Activated T-cell treated with anti-CD3 and anti-CD28 coated beads for 4 hours (primary cell): ENCODE measurements around the gene RPL7A.

ENCODE experiments used
- DNase-seq: peaks from one replicate; pipeline ENCODE4 v3.0.0-alpha.2; 2020

The RPL7A gene

DNA sequence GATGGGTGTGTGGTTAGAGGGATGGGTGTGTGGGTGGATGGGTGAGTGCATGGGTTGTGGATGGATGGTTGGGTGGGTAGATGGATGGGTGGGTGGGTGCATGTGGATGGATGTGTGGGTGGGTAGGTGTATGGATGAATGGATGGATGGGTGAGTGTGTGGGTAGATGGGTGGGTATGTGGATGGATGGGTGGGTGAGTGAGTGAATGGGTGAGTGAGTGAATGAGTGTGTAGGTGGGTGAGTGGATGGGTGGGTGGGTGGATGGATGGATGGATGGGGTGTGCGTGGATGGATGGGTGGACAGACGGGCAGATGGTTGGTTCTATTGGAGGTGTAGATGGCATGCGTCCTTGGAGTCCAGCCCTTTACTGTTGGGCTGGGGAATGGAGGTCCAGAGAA is 45.4 kb downstream of the RPL7A start:
- DNase-seq = no peak

DNA sequence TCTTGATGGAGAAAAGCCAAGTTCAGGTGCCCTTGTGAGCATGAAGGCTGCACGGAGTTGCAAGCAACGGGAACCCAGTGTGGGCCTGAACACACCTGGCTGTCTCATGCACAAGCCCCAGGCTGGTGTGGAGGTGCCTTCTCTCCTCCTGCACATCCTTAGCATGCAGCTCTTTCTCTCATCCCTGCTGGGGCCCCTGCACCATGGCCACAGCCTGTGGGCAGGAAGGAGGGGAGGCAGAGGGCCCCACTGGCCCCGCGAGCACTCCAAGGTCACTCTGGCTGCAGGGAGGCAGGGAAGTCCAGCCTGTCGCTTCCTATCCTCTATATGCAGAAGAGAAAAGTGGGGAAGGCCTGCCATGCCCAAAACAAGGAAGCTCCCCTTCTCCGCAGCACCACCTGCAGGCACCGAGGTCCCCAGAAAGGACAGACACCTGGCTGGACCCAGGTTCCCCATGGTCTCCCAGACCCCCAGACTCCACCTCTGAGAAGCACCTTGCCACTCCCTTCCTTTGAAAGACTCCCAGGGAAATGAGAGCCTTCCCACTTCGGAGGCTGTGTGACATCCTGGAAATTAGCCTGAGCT is 46.8 kb downstream of the RPL7A start:
- no peak for DNase-seq

DNA sequence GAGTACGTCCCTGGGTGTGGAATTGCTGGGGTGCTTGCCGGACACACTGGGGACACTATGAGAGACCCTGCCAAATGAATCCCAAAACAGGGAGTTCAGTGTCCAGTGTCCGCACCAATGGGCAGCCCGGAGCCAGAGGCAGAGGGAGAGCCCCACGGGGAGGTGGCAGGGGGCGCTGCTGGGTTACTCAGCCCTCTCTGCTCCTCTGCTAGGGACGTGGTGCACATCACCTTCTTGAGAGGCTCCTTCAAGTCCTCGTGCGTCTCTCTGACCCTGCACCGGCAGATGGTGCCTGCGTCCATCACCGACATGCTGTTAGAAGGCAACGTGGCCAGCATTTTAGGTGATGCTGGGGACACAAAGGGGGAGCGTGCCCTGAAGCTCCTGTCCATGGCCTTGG is 48.9 kb downstream of the RPL7A start:
- no peak for DNase-seq

GRCh38 chr9:133397370-133397769 is 49.4 kb downstream of the RPL7A start:
- DNase-seq = no peak

GRCh38 chr9:133397895-133398294 is 49.9 kb downstream of the RPL7A start:
- no peak for DNase-seq

DNA sequence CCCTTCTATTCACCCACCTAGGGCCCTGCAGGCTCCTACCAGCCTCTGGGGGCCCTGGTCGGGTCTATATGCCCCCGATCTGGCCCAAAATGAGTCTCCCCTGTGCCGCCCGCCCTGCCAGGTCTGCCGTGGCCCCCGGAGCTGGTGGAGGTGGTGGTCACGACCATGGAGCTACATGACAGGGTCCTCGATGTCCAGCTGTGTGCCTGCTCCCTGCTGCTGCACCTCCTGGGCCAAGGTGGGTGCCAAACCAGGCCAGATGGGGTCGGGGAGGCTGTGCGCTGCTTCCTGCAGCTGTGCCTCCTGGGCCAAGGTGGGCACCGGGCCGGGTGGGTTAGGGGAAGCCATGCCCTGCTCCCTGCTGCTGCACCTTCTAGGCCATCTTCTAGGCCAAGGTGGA is 52.3 kb downstream of the RPL7A start:
- DNase-seq = no peak
